Placental epithelial cell (primary cell): ENCODE data around the gene NFAT5. TPM values are rescaled to one million over a fixed set of nuclear protein-coding genes. Genes with fewer than 3 reads are reported as not detected.

Experiments
- small RNA-seq: library from RNA; depleted of rRNA; stranded (forward); fragments of <200 nt; gene quantifications from one replicate; pipeline ENCODE3, GENCODE V24; 2012
- total RNA-seq: library from RNA; depleted of rRNA; stranded (reverse); fragments of >200 nt; gene quantifications from 2 replicates; pipeline ENCODE4 v1.2.3, GENCODE V29; 2012

NFAT5 gene, protein sequence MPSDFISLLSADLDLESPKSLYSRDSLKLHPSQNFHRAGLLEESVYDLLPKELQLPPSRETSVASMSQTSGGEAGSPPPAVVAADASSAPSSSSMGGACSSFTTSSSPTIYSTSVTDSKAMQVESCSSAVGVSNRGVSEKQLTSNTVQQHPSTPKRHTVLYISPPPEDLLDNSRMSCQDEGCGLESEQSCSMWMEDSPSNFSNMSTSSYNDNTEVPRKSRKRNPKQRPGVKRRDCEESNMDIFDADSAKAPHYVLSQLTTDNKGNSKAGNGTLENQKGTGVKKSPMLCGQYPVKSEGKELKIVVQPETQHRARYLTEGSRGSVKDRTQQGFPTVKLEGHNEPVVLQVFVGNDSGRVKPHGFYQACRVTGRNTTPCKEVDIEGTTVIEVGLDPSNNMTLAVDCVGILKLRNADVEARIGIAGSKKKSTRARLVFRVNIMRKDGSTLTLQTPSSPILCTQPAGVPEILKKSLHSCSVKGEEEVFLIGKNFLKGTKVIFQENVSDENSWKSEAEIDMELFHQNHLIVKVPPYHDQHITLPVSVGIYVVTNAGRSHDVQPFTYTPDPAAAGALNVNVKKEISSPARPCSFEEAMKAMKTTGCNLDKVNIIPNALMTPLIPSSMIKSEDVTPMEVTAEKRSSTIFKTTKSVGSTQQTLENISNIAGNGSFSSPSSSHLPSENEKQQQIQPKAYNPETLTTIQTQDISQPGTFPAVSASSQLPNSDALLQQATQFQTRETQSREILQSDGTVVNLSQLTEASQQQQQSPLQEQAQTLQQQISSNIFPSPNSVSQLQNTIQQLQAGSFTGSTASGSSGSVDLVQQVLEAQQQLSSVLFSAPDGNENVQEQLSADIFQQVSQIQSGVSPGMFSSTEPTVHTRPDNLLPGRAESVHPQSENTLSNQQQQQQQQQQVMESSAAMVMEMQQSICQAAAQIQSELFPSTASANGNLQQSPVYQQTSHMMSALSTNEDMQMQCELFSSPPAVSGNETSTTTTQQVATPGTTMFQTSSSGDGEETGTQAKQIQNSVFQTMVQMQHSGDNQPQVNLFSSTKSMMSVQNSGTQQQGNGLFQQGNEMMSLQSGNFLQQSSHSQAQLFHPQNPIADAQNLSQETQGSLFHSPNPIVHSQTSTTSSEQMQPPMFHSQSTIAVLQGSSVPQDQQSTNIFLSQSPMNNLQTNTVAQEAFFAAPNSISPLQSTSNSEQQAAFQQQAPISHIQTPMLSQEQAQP (N-terminal part only)
- total RNA-seq: 24.7 and 31.8 TPM in 2 replicates

DNA sequence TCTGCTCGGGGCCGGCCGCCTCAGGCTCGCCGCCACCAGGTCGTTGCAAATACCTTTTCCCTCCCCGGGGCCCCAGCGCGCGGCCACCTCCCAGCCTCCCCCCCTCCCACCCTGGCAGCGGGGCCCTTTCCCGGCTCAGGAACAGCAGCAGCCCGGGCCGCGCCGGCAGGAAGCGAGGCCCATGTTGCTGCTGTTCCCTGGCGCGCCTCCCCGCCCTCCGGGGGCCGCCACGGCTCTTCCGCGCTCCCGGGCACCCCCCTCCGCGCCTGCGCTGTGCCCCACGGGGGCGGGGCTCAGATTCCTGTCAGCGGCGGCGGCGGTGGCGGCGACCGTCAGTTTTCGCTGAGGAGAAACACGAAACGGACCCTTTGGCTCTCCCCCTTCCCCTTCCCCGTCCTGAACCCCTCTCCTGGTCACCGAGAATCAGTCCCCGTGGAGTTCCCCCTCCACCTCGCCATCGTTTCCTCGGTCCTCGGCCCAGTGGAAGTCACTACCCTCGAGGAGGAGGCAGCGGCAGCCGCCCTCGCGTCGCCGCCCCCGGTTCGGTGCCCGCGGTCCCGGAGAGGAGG is at the start of gene NFAT5:
Gene NFAT5, plus strand, starts transcription at position 296 of the 569 bp plus-strand sequence. CDS start 336 bp downstream, outside the sequence.

DNA sequence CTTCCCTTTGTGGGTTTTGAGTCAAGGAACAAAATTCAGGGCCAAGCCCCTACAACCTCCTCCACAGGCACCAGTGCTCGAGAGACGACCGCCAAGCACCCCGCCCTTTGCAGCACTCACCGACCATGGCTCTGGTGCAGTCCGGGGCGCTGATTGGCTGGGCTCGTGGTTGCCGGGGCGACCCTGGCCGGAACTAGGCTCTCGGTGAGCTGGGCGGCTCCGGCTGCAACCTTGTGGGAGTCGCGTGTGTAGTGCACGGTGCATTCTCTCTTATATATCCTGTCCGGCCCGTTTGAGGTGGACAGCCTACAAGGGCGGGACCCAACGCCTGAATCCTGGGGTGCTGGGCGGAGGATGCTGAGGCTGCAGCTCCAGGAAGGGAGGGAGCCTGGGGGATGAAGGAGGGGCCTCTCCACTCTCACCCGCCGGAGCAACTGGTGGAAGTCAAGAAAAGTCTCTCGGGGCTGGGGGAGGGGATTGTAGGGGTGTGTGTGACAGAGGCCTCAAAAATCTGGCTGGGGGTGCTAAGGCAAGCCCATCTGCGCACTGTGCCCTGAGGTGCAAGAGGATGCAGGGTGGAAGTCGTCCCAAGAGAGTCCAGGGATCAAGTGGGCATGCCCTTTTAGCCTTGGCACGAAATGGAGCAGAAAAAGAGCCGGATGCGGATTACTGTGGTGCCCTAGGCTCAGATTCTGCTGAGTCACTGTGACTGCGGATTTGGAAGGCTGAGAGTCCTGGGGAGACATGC is 160.7 kb downstream of the NFAT5 start, which contains the start of gene NQO1:
Gene NQO1, minus strand, starts transcription at position 248 of the 748 bp plus-strand sequence. Its CDS starts 121 bp downstream, at position 127.

Small RNA genes within 50 kb of the gene (small RNA-seq; reads per million reads assigned to genes)
- not detected for gene MIR1538

Other genes with a start within 250 kb of the NFAT5 start
- 5.9 and 11.3 TPM in 2 replicates for gene PDF, start 235.4 kb upstream of the NFAT5 start, total RNA-seq
- gene COG8, start 226.4 kb upstream of the NFAT5 start, total RNA-seq: 35.3 and 54.5 TPM in 2 replicates
- 14.5 and 17.9 TPM in 2 replicates for gene NIP7, start 226.2 kb upstream of the NFAT5 start, total RNA-seq
- gene TMED6, start 214.2 kb upstream of the NFAT5 start, total RNA-seq: 1.2 TPM in 1 of 2 replicates, not detected in the other
- 8.2 and 12.6 TPM in 2 replicates for gene TERF2, start 180.0 kb upstream of the NFAT5 start, total RNA-seq
- gene CYB5B, start 141.3 kb upstream of the NFAT5 start, total RNA-seq: 46.7 and 49.1 TPM in 2 replicates
- gene NQO1, start 160.6 kb downstream of the NFAT5 start, total RNA-seq: 19.2 and 76.8 TPM in 2 replicates
- 17.6 and 38.5 TPM in 2 replicates for gene NOB1, start 189.0 kb downstream of the NFAT5 start, total RNA-seq
- gene WWP2, start 196.4 kb downstream of the NFAT5 start, total RNA-seq: 16.9 and 31.4 TPM in 2 replicates